ENCODE results near the gene BNIP2.

DNA sequence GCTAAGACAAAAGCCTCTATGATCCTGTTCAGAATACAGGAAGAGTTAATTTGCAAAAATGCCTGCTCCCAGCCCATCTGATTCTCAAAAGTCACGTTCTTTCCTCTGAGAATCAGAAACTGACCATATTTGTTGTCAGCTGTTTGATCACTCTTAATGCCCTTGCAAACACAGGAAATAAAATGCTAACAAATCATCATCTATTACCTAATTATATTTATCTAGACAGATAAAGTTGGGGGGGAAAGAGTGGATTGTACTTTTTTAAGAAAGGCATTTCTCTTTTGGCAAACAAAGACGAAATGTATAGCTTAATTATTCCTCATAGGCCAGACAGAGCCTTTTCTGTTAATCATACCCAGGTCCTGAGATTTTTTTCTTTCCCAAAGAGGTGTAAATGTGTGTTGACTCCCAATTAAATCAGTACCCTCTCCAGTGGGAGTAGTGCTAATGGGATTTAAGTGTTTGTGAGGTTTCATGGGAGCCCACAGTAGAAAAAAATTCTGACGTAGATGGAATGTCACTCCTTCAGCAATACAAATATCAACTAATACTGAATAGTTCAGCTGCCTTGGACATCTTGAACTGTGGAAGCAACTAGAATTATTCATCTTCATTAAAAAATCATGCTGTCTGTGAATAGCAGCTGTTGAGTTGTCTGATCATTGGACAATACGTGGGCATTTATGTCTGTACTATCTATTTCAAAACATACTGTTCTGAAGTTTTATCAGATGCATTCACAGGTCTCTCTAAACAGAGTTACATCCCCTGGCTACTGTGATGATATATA is 22.5 kb upstream of the BNIP2 start:
- TF ChIP-seq, protein P1, sequence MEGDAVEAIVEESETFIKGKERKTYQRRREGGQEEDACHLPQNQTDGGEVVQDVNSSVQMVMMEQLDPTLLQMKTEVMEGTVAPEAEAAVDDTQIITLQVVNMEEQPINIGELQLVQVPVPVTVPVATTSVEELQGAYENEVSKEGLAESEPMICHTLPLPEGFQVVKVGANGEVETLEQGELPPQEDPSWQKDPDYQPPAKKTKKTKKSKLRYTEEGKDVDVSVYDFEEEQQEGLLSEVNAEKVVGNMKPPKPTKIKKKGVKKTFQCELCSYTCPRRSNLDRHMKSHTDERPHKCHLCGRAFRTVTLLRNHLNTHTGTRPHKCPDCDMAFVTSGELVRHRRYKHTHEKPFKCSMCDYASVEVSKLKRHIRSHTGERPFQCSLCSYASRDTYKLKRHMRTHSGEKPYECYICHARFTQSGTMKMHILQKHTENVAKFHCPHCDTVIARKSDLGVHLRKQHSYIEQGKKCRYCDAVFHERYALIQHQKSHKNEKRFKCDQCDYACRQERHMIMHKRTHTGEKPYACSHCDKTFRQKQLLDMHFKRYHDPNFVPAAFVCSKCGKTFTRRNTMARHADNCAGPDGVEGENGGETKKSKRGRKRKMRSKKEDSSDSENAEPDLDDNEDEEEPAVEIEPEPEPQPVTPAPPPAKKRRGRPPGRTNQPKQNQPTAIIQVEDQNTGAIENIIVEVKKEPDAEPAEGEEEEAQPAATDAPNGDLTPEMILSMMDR (conservative IDR thresholded peaks at IDR 0.05; ENCODE audit: low read depth, low read length), result no peak
- no peak for TF ChIP-seq EZH2 (IDR thresholded peaks at IDR 0.05; ENCODE audit: borderline replicate concordance, low read depth, low read length, poor library complexity, severe bottlenecking)

Measured in A673 (cell line).